DMS153 (cell line): ENCODE data around the gene ADH6.
"Not testable (repeated sequence)": the region's sequence is repeated elsewhere in the genome, so short reads cannot be mapped to it uniquely, and the experiment has no call there.

Experiments used
- DNase-seq: peaks from one replicate; lab custom pipeline; 2025; lab: John Stamatoyannopoulos, UW

Gene ADH6

GRCh38 chr4:99190336-99190735 lies 28.7 kb downstream of the ADH6 start:
- DNase-seq = no peak

- not testable (repeated sequence) for DNase-seq
Measured at GRCh38 chr4:99189900-99190299, 29.1 kb downstream of the ADH6 start.

- no peak for DNase-seq
Measured at GRCh38 chr4:99186029-99186428, 33.0 kb downstream of the ADH6 start.

- DNase-seq = no peak
Measured at GRCh38 chr4:99185581-99185980, 33.5 kb downstream of the ADH6 start.

- no peak for DNase-seq
Measured at GRCh38 chr4:99180382-99181070, 38.5 kb downstream of the ADH6 start.

GRCh38 chr4:99179626-99180025 lies 39.4 kb downstream of the ADH6 start:
- DNase-seq = no peak

- DNase-seq = no peak
Measured at GRCh38 chr4:99179178-99179577, 39.9 kb downstream of the ADH6 start.

- DNase-seq = no peak
Measured at GRCh38 chr4:99166544-99166943, 52.5 kb downstream of the ADH6 start.

GRCh38 chr4:99165978-99166377 lies 53.1 kb downstream of the ADH6 start:
- DNase-seq = no peak

- no peak for DNase-seq
Measured at GRCh38 chr4:99161373-99162099, 57.5 kb downstream of the ADH6 start.

- no peak for DNase-seq
Measured at GRCh38 chr4:99159699-99160098, 59.3 kb downstream of the ADH6 start.

GRCh38 chr4:99157478-99157935 lies 61.5 kb downstream of the ADH6 start:
- no peak for DNase-seq

GRCh38 chr4:99156992-99157391 lies 62.1 kb downstream of the ADH6 start:
- DNase-seq = no peak

- no peak for DNase-seq
Measured at GRCh38 chr4:99154658-99155342, 64.2 kb downstream of the ADH6 start.
